OCI-M2 (cell line): ENCODE measurements around the gene IPO4.
"Not testable (repeated sequence)": the region's sequence is repeated elsewhere in the genome, so short reads cannot be mapped to it uniquely, and the experiment has no call there.

Experiments
- DNase-seq: peaks from one replicate; lab custom pipeline; 2025; ENCODE audit not compliant: unreplicated experiment; lab: John Stamatoyannopoulos, UW

IPO4 gene

DNA sequence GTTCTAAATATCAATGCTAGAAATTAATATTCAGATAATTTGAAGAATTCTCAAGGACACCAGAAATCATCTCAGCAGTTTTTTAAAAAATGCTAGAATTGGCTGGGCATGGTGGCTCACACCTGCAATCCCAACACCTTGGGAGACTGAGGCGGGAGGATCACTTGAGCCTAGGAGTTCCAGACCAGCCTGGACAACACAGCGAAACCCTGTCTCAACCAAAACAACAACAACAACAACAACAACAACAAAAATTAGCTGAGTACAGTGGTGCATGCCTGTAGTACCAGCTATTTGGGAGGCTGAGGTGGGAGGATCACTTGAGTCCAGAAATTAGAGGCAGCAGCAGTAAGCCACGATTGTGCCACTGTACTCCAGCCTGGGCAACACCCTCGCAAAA lies 30.5 kb upstream of the IPO4 start:
- DNase-seq: no peak

DNA sequence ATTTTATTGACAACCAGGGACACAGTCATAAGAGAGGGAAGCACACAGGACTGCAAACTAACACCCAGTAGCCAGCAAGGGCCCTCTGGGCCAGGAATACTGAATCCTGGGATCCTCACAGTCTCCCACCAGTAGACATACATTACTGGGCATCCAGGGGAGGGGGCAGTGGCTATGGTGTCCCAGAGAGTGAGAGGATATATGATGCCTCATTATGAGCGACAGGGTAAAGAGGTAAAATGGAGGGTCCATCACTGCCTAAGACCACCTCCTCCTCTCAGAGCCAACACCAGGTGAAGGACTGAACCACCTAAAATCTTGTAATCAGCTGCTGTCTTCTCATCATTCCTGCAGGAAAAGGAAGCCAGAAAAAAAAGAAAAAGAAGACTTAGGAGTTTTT lies 28.3 kb upstream of the IPO4 start:
- not testable (repeated sequence) for DNase-seq

DNA sequence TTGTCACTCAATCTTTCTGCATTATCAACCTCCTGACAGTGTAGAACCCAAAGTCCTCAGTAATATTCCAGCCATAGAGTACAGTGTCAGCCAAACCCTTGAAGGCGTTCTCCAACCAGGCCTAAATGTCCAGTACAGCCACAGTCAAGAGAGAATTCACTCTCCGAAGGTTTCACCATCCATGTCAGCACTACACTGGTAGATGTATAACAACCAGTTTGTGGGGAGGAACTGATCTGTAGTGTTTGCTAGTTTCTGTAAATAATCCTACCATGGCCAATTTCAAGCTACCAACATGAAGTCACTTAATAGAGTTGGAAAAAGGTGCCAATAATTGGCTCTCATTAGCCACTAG lies 27.7 kb upstream of the IPO4 start:
- no peak for DNase-seq

GRCh38 chr14:24215495-24216344 lies 27.1 kb upstream of the IPO4 start, which contains the start of gene MDP1:
MDP1 (minus strand) TSS chr14:24216066; CDS start chr14:24215955, 111 bp downstream.
- peak; percentile 70 for DNase-seq

DNA sequence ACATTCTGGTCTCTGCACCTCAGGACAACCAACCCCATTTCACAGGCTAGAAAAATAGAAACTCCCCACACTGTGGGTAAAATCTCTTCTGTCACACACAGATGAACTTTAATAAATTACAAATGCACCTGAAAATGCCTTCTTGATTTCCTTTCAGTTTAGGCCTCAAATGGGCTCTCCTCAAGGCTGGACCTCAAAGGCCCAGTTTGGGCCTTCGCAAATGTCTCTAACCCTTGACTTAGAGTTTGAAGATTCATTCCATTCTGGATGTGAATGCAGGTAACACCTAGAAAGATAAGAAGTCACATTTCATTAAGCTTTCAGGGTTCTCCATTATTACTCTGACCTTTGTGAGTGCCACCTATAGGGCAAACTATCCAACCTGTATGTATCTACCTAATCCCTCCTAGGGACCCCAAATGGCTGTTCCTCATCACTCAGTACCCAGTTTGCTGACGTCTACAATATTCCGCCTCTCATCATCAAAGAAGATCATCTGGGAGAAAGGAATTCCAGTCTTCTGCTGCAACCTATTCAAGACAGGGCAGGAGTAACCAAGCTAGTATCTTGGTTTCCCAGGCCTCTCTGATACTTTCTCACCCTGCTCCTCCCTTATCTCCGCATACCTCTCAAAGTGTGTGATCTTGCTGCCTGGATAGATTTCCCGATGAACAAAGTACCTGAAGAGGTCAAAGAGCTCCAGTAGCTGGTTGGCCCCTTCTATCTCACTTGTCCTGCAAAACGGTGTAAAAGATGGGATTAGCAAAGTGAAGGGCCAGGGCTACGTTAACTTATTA lies 25.4 kb upstream of the IPO4 start:
- DNase-seq: no peak

GRCh38 chr14:24212924-24213865 lies 24.6 kb upstream of the IPO4 start, which contains the start of gene CHMP4A:
CHMP4A (minus strand) TSS chr14:24213488; CDS start chr14:24213439, 49 bp downstream.
- peak; percentile 93 for DNase-seq

DNA sequence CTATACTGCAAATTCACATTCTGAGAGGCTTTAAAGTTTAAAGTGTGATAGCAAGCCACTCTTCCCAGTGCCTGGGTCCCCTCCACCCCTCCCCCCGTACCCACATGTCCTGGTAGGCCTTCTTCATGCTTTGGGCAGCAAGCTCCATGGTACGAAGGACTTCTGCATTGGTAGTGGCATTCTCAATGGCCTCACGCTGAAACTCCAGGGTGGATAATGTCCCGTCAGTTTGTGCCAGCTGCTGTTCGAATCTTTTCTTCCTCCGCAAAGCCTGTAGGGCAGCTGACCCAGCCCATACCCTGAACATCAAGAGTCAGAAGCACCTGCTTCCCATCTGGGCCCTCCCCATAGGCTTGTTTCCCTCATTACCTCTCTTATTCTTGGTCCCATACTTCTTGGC lies 22.7 kb upstream of the IPO4 start:
- no peak for DNase-seq

- DNase-seq: no peak
Measured at GRCh38 chr14:24207625-24208024, 19.0 kb upstream of the IPO4 start.

DNA sequence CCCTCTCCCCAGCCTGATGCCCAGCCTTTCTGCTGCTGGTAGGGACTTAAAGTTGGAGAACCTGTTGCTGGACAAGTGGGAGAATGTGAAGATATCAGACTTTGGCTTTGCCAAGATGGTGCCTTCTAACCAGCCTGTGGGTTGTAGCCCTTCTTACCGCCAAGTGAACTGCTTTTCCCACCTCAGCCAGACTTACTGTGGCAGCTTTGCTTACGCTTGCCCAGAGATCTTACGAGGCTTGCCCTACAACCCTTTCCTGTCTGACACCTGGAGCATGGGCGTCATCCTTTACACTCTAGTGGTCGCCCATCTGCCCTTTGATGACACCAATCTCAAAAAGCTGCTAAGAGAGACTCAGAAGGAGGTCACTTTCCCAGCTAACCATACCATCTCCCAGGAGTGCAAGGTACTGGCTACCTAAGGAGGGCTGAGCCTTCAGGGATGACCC lies 18.5 kb upstream of the IPO4 start:
- DNase-seq: no peak

DNA sequence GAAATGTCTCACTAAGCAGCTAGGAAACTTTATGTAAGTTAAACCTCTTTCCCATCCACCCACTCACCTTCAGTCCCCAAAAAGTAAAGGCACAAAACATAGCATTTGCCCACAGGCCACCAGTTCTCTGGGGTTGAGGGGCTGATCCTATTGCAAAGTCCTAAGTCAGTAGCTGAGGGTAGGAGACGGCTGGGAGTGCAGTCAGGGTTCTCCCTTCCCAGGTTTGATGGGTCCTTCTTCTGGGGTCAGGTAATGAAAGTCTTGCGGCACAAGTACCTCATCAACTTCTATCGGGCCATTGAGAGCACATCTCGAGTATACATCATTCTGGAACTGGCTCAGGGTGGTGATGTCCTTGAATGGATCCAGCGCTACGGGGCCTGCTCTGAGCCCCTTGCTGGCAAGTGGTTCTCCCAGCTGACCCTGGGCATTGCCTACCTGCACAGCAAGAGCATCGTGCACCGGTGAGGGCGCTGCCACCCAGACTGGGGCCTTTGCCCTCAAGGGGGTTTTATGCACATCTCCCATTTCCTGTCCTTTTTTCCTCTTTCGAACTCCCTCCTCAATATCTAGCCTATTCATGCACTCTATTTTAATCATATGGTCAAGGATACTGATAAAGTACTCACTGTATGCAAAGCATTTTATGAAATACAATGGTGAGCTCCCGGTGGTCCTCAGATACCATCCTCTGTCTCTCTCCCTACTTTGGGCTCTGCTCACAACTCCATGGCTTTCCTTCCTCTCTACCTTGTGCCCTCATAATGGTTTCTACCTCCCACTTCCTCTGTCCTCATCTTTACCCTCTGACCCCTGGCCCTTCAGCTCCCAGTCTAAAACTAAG lies 17.9 kb upstream of the IPO4 start:
- no peak for DNase-seq

- DNase-seq: no peak
Measured at GRCh38 chr14:24204163-24205146, 15.8 kb upstream of the IPO4 start.

DNA sequence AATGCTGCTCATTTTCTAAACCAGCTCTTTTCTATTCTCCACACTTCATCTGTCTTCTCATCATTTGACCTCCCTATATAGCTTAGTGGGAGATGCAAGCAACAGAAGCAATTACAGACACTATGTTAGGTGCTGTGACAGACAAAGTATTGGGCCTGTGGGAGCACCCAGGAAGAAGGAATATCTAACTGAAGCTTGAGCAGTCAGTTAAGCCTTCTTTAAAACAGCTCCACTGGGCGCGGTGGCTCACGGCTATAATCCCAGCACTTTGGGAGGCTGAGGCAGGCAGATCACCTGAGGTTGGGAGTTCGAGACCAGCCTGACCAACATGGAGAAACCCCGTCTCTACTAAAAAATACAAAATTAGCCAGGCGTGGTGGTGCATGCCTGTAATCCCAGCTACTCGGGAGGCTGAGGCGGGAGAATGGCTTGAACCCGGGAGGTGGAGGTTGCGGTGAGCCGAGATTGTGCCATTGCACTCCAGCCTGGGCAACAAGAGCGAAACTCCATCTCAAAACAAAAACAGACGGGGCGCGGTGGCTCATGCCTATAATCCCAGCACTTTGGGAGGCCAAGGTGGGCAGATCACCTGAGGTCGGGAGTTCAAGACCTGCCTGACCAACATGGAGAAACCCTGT lies 14.8 kb upstream of the IPO4 start:
- not testable (repeated sequence) for DNase-seq

- DNase-seq: not testable (repeated sequence)
Measured at GRCh38 chr14:24202538-24202937, 13.9 kb upstream of the IPO4 start.

- no peak for DNase-seq
Measured at GRCh38 chr14:24198814-24199524, 10.4 kb upstream of the IPO4 start.

GRCh38 chr14:24197056-24197450 lies 8.4 kb upstream of the IPO4 start:
- DNase-seq: no peak

- DNase-seq: no peak
Measured at GRCh38 chr14:24196071-24197055, 7.7 kb upstream of the IPO4 start.
